ENCODE results near the gene PRPF6. TPM values are rescaled to one million over a fixed set of nuclear protein-coding genes. Genes with fewer than 3 reads are reported as not detected.

The PRPF6 gene
- total RNA-seq, 1 donor from 2014 or later: 62.4 TPM

- DNase-seq (ENCODE audit: low read depth): no peak
- peak within 1 kb of the TSS; percentile 67 for H3K4me3 ChIP-seq (ENCODE audit: low read depth, low read length)
- TF ChIP-seq CTCF (conservative IDR thresholded peaks at IDR 0.05; ENCODE audit: low read depth, low read length): no peak
Measured at GRCh38 chr20:64079273-64080012, 98.5 kb downstream of the PRPF6 start, which contains the start of gene RGS19. TSS of gene RGS19 (minus strand) at chr20:64079518. CDS start at chr20:64076886, 2,632 bp downstream.

- peak within 1 kb of the TSS; percentile 67 for H3K4me3 ChIP-seq (ENCODE audit: low read depth, low read length)
- no peak for TF ChIP-seq CTCF (conservative IDR thresholded peaks at IDR 0.05; ENCODE audit: low read depth, low read length)
- no peak for DNase-seq (ENCODE audit: low read depth)
Measured at GRCh38 chr20:64080013-64080812, 99.3 kb downstream of the PRPF6 start, which contains the start of gene OPRL1. TSS of gene OPRL1 (plus strand) at chr20:64080082. CDS start at chr20:64092721, 12,639 bp downstream.

- no peak for TF ChIP-seq CTCF (conservative IDR thresholded peaks at IDR 0.05; ENCODE audit: low read depth, low read length)
- H3K4me3 ChIP-seq (ENCODE audit: low read depth, low read length): no peak overlapping the region
- DNase-seq (ENCODE audit: low read depth): no peak
Measured at GRCh38 chr20:64080813-64081623, 100.1 kb downstream of the PRPF6 start.

GRCh38 chr20:64081624-64081964 lies 100.7 kb downstream of the PRPF6 start:
- H3K4me3 ChIP-seq (ENCODE audit: low read depth, low read length): no peak overlapping the region
- no peak for DNase-seq (ENCODE audit: low read depth)
- TF ChIP-seq CTCF (conservative IDR thresholded peaks at IDR 0.05; ENCODE audit: low read depth, low read length): no peak

GRCh38 chr20:64082126-64082731 lies 101.3 kb downstream of the PRPF6 start:
- TF ChIP-seq CTCF (conservative IDR thresholded peaks at IDR 0.05; ENCODE audit: low read depth, low read length): no peak
- no peak overlapping the region for H3K4me3 ChIP-seq (ENCODE audit: low read depth, low read length)
- no peak for DNase-seq (ENCODE audit: low read depth)

Other genes with a start within 250 kb of the PRPF6 start
- 6.5 and 19.1 TPM in 2 replicates for gene LIME1, start 244.5 kb upstream of the PRPF6 start, total RNA-seq
- 91.5 and 91.9 TPM in 2 replicates for gene SLC2A4RG, start 241.4 kb upstream of the PRPF6 start, total RNA-seq
- gene ZBTB46, start 149.9 kb upstream of the PRPF6 start, total RNA-seq: 0.58 and 0.72 TPM in 2 replicates
- not detected in 2 replicates for gene ABHD16B, start 119.6 kb upstream of the PRPF6 start, total RNA-seq
- 112 and 128 TPM in 2 replicates for gene TPD52L2, start 115.9 kb upstream of the PRPF6 start, total RNA-seq
- 46.1 and 46.4 TPM in 2 replicates for gene DNAJC5, start 86.0 kb upstream of the PRPF6 start, total RNA-seq
- gene UCKL1, start 24.7 kb upstream of the PRPF6 start, total RNA-seq: 16.2 and 35.7 TPM in 2 replicates
- gene ZNF512B, start 11.2 kb upstream of the PRPF6 start, total RNA-seq: 5.2 and 6.9 TPM in 2 replicates
- gene SAMD10, start 1.5 kb upstream of the PRPF6 start, total RNA-seq: 9.5 and 10.8 TPM in 2 replicates
- under 0.01 TPM in 1 of 2 replicates, not detected in the other for gene C20orf204, start 55.0 kb downstream of the PRPF6 start, total RNA-seq
- not detected in 2 replicates for gene SOX18, start 68.5 kb downstream of the PRPF6 start, total RNA-seq
- gene TCEA2, start 82.1 kb downstream of the PRPF6 start, total RNA-seq: 11.9 and 14.6 TPM in 2 replicates
- 19.7 and 21.8 TPM in 2 replicates for gene RGS19, start 98.4 kb downstream of the PRPF6 start, total RNA-seq
- gene OPRL1, start 99.0 kb downstream of the PRPF6 start, total RNA-seq: 0.06 and 0.36 TPM in 2 replicates
- not detected in 2 replicates for gene LKAAEAR1, start 103.3 kb downstream of the PRPF6 start, total RNA-seq
- gene NPBWR2, start 126.4 kb downstream of the PRPF6 start, total RNA-seq: not detected in 2 replicates
- not detected in 2 replicates for gene MYT1, start 183.3 kb downstream of the PRPF6 start, total RNA-seq

Measured in epithelial cell of proximal tubule (primary cell).